HG03066 (cell line): ENCODE measurements around the gene DCBLD2.

Source experiments
- ATAC-seq: cut with Tn5 transposase; IDR thresholded peaks from one replicate; pipeline ENCODE4 v1.9.1; 2021; ENCODE audit warnings: low read depth; ENCODE audit not compliant: unreplicated experiment

Gene DCBLD2

GRCh38 chr3:98772022-98772421 lies 129.5 kb downstream of the DCBLD2 start:
- ATAC-seq, result no peak

GRCh38 chr3:98770261-98771039 lies 131.0 kb downstream of the DCBLD2 start:
- peak; percentile 62 for ATAC-seq

DNA sequence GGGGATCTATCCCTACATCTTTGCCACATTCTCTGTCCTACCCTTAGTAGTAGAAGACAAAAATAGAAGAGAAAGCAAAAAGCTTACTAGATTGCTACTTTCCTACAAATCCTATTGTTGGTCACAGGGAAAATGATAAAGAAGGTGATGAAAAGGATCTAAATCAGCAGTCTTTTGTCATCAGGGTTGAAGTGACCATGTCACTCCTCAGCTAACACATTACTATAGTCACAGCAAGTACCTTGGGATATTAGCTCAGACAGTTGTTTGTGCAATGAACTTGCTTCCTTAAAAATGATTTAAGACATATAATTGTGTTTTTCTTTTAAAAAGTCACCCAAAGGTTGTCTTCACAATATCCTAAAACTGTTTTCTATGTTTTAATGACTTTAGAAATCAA lies 132.0 kb downstream of the DCBLD2 start:
- no peak for ATAC-seq

DNA sequence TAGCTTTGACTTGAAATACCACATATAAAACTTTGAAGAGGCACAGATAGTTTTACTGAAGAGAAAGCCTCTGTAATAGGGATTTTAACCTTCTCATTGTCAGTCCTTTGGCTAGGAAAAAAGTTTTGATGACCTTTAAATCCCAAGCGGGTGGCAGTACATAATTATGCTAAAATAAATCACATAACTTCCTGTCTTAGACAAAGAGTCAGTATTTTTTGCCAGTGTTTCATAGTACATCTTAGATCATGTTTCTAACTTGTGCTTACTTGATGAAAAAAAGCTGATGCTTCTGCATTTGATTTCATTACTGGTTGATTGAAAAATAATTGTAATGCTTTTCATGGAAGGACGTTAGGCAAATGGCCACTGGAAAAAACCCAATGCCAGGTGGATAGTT lies 132.5 kb downstream of the DCBLD2 start:
- no peak for ATAC-seq

GRCh38 chr3:98766924-98767323 lies 134.6 kb downstream of the DCBLD2 start:
- ATAC-seq, result no peak

DNA sequence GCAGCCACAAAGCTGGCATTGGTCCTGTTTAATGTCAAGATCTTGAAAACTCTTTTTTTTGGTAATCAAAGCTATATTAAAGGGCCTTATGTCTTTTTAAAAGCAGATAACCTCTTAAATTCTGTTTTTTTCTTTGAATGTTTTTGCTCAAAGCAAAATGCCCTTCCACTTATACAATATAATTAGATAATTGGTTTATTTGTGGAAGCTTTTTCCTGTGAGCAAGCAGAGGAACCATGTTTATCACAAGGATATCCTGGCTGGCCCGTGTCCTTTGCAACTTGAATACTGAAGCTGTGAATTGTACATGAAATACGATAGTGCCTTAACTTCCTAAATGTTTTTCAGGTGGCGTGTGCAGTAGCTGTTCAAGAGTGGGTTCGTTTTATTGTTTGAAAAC lies 135.8 kb downstream of the DCBLD2 start:
- ATAC-seq, result no peak

- ATAC-seq, result no peak
These were observed 137.0 kb downstream of the DCBLD2 start for GRCh38 chr3:98764472-98764884.

- no peak for ATAC-seq
These were observed 137.6 kb downstream of the DCBLD2 start for GRCh38 chr3:98763819-98764418.

DNA sequence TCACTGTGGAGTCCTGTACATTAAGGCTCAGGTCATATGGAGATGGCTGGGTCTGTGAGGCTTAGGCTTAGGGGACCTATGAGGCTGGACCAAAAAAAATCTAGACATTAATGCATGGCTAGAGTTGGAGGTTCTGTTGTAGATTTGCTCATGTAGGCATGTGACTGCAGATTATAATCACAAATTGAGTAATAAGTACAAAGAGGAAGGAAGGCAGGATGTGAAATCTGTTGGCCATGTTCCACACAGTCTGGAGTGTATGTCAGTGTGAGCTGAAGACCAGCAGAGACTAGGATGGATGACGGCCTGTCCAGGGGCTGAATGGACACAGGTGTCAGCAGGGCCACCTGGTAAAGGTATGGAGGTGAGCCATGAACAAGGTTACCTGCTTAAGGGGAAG lies 138.4 kb downstream of the DCBLD2 start, which contains the start of gene ST3GAL6:
ST3GAL6 (plus strand) TSS at position 265 of the 400 bp plus-strand sequence. CDS start 5,101 bp downstream, outside the sequence.
- peak; percentile 51 for ATAC-seq

- ATAC-seq, result no peak
These were observed 139.8 kb downstream of the DCBLD2 start for GRCh38 chr3:98761643-98762229.

DNA sequence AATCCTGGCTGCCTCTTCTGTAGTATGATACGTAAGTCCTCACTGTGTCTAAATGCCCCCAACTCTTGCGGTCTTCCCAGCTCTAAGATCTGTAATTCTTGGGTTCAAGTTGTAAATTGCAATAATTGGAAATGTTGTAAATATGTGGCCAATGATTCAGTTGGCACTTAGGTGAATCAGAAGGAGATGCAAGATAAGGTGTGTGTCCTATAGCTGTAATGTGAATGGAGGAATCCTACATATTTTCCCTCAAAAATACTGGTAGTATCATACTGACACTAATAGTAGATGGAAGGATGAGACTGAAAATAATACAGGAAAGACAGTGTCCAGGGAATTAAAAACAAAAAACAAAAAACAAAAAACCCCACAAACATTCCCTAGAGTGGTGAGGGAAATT lies 141.9 kb downstream of the DCBLD2 start:
- ATAC-seq, result no peak

- no peak for ATAC-seq
These were observed 145.9 kb downstream of the DCBLD2 start for GRCh38 chr3:98755601-98756000.

DNA sequence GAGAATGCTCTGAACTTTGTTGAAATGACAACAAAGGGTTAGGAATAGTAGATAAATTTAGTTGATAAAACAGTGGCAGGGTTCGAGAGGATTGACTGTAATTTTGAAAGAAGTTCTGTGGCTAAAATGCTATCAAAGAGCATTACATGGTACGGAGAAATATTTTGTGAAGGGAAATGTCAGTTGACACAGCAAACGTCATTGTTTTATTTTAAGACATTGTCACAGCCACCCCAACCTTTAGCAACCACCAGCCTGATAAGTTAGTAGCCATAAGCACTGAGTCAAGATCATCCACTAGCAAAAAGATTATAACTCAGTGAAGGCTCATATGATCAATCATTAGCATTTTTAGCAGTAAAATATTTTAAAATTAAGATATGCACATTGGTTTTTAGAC lies 147.0 kb downstream of the DCBLD2 start:
- no peak for ATAC-seq

DNA sequence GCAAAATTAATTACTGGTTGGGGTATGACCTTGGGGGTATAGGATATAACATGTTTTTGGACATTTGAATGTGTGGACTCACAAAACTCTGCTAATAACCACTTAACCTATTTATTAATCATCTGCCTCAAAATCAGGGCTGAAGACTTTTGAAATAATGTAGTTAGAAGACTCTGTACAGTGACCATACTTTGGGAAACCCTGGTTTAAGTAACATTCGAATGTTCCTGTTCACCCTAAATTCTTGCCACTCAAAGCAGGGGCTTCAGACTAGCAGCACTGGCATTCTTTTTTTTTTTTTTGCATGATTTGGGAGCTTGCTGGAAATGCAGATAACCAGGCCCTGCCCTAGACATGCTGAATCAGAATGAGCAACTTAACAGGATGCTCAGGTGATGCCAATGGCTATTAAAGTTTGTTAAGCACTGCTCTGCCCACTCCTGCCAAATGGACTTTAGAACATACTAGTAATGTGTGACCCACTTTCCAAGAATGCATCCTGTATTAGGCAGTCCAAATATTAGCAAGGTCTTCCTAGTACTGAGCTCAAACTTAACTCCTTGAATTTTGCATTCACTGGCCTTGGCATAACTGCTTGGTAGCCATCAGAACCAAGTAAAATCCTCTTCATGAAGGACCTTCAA lies 151.1 kb downstream of the DCBLD2 start:
- no peak for ATAC-seq

GRCh38 chr3:98746882-98747281 lies 154.6 kb downstream of the DCBLD2 start:
- no peak for ATAC-seq

- ATAC-seq, result no peak
These were observed 155.4 kb downstream of the DCBLD2 start for GRCh38 chr3:98746122-98746521.
